Measurements from ENCODE around the gene TRIM48. TPM values are rescaled to one million over a fixed set of nuclear protein-coding genes. Genes with fewer than 3 reads are reported as not detected.
"Not testable (repeated sequence)": the region's sequence is repeated elsewhere in the genome, so short reads cannot be mapped to it uniquely, and the experiment has no call there.

The TRIM48 gene, protein sequence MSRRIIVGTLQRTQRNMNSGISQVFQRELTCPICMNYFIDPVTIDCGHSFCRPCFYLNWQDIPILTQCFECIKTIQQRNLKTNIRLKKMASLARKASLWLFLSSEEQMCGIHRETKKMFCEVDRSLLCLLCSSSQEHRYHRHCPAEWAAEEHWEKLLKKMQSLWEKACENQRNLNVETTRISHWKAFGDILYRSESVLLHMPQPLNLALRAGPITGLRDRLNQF
- total RNA-seq: not detected

DNA sequence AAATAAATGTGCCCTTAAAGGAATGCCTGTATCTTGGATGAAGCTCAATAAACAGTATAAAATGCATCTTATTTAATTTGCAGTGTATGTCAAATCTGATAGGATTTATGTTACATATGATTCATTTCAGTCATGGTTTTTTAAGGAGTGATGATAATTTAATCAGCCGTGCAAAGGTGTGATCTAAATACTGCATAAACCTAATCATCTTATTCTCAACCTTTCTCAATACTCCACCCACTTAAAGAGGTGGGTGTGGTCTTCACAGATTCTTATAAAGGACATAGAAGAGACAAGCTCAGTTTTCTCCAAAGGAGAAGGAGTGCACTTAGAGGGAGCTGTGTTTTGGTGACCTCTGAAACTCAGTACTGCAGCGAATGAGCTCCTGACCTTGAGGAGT lies at the start of gene TRIM48:
TRIM48 (plus strand) TSS at position 301 of the 400 bp plus-strand sequence. CDS start 113 bp downstream, outside the sequence.
- H3K4me1 ChIP-seq, ATAC-seq, H3K27me3 ChIP-seq, H3K4me3 ChIP-seq, H3K36me3 ChIP-seq, H3K9me3 ChIP-seq, H3K27ac ChIP-seq: not testable (repeated sequence)
- WGBS, 2 donors (ENCODE audit: low coverage in 1 of 2): 50 to 73% methylated on average over 2 of the region's 2 CpGs

- H3K27me3 ChIP-seq, H3K27ac ChIP-seq, ATAC-seq, H3K4me1 ChIP-seq, H3K36me3 ChIP-seq, H3K4me3 ChIP-seq: not testable (repeated sequence)
- no CpG with 5 or more reads among the region's 5 CpGs for WGBS, 2 donors (ENCODE audit: low coverage in 1 of 2)
- peaks cover 0 to 15% (median 0%) of the 10 kb centered on the region in 3 donors for H3K9me3 ChIP-seq
Measured at GRCh38 chr11:55238316-55238715, 23.6 kb upstream of the TRIM48 start.

- H3K36me3 ChIP-seq: no peaks in the 10 kb centered on the region
- TF ChIP-seq, protein P1, sequence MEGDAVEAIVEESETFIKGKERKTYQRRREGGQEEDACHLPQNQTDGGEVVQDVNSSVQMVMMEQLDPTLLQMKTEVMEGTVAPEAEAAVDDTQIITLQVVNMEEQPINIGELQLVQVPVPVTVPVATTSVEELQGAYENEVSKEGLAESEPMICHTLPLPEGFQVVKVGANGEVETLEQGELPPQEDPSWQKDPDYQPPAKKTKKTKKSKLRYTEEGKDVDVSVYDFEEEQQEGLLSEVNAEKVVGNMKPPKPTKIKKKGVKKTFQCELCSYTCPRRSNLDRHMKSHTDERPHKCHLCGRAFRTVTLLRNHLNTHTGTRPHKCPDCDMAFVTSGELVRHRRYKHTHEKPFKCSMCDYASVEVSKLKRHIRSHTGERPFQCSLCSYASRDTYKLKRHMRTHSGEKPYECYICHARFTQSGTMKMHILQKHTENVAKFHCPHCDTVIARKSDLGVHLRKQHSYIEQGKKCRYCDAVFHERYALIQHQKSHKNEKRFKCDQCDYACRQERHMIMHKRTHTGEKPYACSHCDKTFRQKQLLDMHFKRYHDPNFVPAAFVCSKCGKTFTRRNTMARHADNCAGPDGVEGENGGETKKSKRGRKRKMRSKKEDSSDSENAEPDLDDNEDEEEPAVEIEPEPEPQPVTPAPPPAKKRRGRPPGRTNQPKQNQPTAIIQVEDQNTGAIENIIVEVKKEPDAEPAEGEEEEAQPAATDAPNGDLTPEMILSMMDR (IDR thresholded peaks at IDR 0.05): no peak
- TF ChIP-seq EP300 (IDR thresholded peaks at IDR 0.05) (no peak), POLR2A (IDR thresholded peaks at IDR 0.05) (no peak), POLR2AphosphoS5 (IDR thresholded peaks at IDR 0.05) (no peak)
- H3K27me3 ChIP-seq: no peaks in the 10 kb centered on the region
- H3K9me3 ChIP-seq: no peaks in the 10 kb centered on the region
- no peaks in the 10 kb centered on the region for H3K4me1 ChIP-seq
- ATAC-seq: no peak
- H3K4me3 ChIP-seq: no peak overlapping the region
- no peak overlapping the region for H3K27ac ChIP-seq
- 60 to 87% methylated on average over 4 to 5 of the region's 5 CpGs for WGBS, 2 donors (ENCODE audit: low coverage in 1 of 2)
Measured at GRCh38 chr11:55263081-55263480, 1.1 kb downstream of the TRIM48 start.

Small RNA genes within 50 kb of the gene (small RNA-seq; reads per million reads assigned to genes)
- gene AP005597.4: 0 reads per million in 4 donors

Other genes starting within 250 kb of the TRIM48 start
- not detected for gene OR4A16, start 81.0 kb downstream of the TRIM48 start, total RNA-seq
- not detected for gene OR4A15, start 105.8 kb downstream of the TRIM48 start, total RNA-seq

Measured in gastroesophageal sphincter (tissue), 4 donors.